SU-DHL-6 (cell line): ENCODE data around the gene GNAQ.

Experiments
- H2AFZ ChIP-seq: fragments of 200-600 bp; sonication (generic); 2 replicates; pipeline ENCODE4 v1.6.1; 2014; ENCODE audit warnings: low read depth, mild to moderate bottlenecking, moderate library complexity, mixed read lengths, antibody characterized with exemption, low read length; ENCODE audit not compliant: severe bottlenecking
- H3F3A ChIP-seq: fragments of 200-600 bp; shearing (Covaris generic); 2 replicates; pipeline ENCODE4 v1.6.0; 2016; ENCODE audit warnings: antibody characterized with exemption, mild to moderate bottlenecking; ENCODE audit not compliant: insufficient read depth
- H3K27ac ChIP-seq: fragments of 200-600 bp; sonication (generic); 2 replicates; pipeline ENCODE4 v1.5.1; 2016; ENCODE audit warnings: low read depth, mild to moderate bottlenecking, low read length, moderate library complexity, mixed read lengths
- H3K27me3 ChIP-seq: fragments of 200-600 bp; sonication (generic), shearing (Covaris generic); 2 replicates; pipeline ENCODE4 v1.6.0; 2014; ENCODE audit warnings: mild to moderate bottlenecking, low read length
- H3K36me3 ChIP-seq: fragments of 200-600 bp; sonication (generic); 2 replicates; pipeline ENCODE4 v1.6.1; 2014; ENCODE audit warnings: mild to moderate bottlenecking, low read length, mixed read lengths
- H3K4me2 ChIP-seq: fragments of 300-600, 200-600 bp; shearing (Covaris generic), sonication (generic); 2 replicates; pipeline ENCODE4 v1.6.0; 2014; ENCODE audit warnings: low read length, low read depth, mild to moderate bottlenecking; ENCODE audit not compliant: poor library complexity, severe bottlenecking
- H3K4me3 ChIP-seq: fragments of 200-600 bp; sonication (generic); 2 replicates; pipeline ENCODE4 v1.5.1; 2014; ENCODE audit warnings: antibody characterized with exemption, low read length, mild to moderate bottlenecking, mixed read lengths; ENCODE audit not compliant: insufficient read depth, poor library complexity, severe bottlenecking
- H3K79me2 ChIP-seq: fragments of 200-600 bp; sonication (generic); 2 replicates; pipeline ENCODE4 v1.6.1; 2014; ENCODE audit warnings: mild to moderate bottlenecking, low read length, moderate library complexity; ENCODE audit not compliant: insufficient read depth
- H3K9ac ChIP-seq: fragments of 200-600 bp; sonication (generic); 2 replicates; pipeline ENCODE4 v1.7.0; 2014; ENCODE audit warnings: mild to moderate bottlenecking, low read length
- H3K9me2 ChIP-seq: fragments of 200-600 bp; sonication (generic); replicated peaks from 2 replicates; pipeline ENCODE4 v1.6.1; 2014; ENCODE audit warnings: low read length; ENCODE audit not compliant: insufficient read depth
- H3K9me3 ChIP-seq: fragments of 200-600 bp; sonication (generic); 2 replicates; pipeline ENCODE4 v1.6.1; 2014; ENCODE audit warnings: low read length, mixed read lengths; ENCODE audit not compliant: insufficient read depth
- H4K20me1 ChIP-seq: fragments of 200-600 bp; sonication (generic); 2 replicates; pipeline ENCODE4 v1.6.1; 2014; ENCODE audit warnings: low read depth, mild to moderate bottlenecking, antibody characterized with exemption, low read length, moderate library complexity, mixed read lengths
- EZH2phosphoT487 ChIP-seq: fragments of 200-600 bp; sonication (generic), shearing (Covaris generic); conservative IDR thresholded peaks from 2 replicates; pipeline ENCODE4 v1.6.1; 2018; ENCODE audit warnings: mild to moderate bottlenecking, antibody characterized with exemption, low read length, moderate library complexity, mixed read lengths
- TF ChIP-seq, protein P1 (sequence below): fragments of 200-600 bp; sonication (generic); IDR thresholded peaks from one replicate; pipeline ENCODE4 v1.5.1; 2017; ENCODE audit warnings: antibody characterized with exemption, mild to moderate bottlenecking, low read length, moderate library complexity; ENCODE audit not compliant: insufficient read depth, poor library complexity, severe bottlenecking

Gene GNAQ

DNA sequence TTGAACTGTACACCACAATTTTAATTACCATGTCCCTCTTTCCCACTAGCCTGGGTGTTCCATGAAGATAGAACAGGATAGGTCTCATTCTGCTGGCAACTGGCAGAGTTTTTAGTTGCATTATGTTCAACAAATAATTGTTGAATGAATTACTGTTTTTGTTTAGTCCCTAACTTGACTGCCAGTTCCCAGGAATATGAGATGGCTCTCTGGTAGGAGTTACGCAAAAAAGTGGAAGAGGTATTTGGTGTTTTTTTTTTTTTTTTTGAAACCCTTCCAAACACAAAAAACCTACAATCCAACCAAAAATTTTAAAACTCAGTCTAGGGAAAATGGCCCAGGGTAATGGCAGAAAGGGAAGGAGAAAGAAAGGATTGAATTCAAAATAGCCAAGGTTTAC lies 153.6 kb downstream of the GNAQ start:
- H2AFZ ChIP-seq: no peak overlapping the region
- H3K4me2 ChIP-seq: no peak overlapping the region
- no peak overlapping the region for H3K4me3 ChIP-seq
- no peaks in the 10 kb centered on the region for H4K20me1 ChIP-seq
- H3K36me3 ChIP-seq: no peaks in the 10 kb centered on the region
- H3K9ac ChIP-seq: no peak overlapping the region
- TF ChIP-seq, protein P1, sequence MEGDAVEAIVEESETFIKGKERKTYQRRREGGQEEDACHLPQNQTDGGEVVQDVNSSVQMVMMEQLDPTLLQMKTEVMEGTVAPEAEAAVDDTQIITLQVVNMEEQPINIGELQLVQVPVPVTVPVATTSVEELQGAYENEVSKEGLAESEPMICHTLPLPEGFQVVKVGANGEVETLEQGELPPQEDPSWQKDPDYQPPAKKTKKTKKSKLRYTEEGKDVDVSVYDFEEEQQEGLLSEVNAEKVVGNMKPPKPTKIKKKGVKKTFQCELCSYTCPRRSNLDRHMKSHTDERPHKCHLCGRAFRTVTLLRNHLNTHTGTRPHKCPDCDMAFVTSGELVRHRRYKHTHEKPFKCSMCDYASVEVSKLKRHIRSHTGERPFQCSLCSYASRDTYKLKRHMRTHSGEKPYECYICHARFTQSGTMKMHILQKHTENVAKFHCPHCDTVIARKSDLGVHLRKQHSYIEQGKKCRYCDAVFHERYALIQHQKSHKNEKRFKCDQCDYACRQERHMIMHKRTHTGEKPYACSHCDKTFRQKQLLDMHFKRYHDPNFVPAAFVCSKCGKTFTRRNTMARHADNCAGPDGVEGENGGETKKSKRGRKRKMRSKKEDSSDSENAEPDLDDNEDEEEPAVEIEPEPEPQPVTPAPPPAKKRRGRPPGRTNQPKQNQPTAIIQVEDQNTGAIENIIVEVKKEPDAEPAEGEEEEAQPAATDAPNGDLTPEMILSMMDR: no peak
- TF ChIP-seq EZH2phosphoT487: no peak
- no peaks in the 10 kb centered on the region for H3K79me2 ChIP-seq
- H3K27me3 ChIP-seq: no peaks in the 10 kb centered on the region
- H3K27ac ChIP-seq: no peak overlapping the region
- H3F3A ChIP-seq: no peaks in the 10 kb centered on the region
- no peaks in the 10 kb centered on the region for H3K9me3 ChIP-seq
- no peaks in the 10 kb centered on the region for H3K9me2 ChIP-seq

DNA sequence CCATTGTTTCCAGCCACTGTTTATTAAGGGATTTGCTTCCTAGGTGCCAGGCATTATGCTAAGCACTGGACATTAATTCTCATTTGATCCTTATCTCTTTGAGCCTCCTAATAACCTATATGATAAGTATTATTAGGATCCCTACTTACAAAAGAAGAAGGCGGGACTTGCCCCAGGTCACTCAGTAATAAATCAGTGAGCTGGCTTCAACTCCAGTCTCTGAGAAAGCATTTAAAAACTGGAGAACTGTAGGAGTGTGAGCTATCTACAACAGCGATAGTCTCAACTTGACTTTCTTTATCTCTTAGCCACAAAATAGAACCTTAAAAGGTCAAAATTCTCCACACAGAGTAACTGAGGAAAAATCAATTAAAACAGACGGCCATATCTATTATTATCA lies 155.0 kb downstream of the GNAQ start:
- TF ChIP-seq EZH2phosphoT487: no peak
- H3K4me3 ChIP-seq: no peak overlapping the region
- H3F3A ChIP-seq: no peaks in the 10 kb centered on the region
- H2AFZ ChIP-seq: no peak overlapping the region
- H3K4me2 ChIP-seq: no peak overlapping the region
- no peaks in the 10 kb centered on the region for H3K9me3 ChIP-seq
- no peaks in the 10 kb centered on the region for H3K9me2 ChIP-seq
- no peaks in the 10 kb centered on the region for H4K20me1 ChIP-seq
- H3K27ac ChIP-seq: no peak overlapping the region
- no peaks in the 10 kb centered on the region for H3K36me3 ChIP-seq
- no peaks in the 10 kb centered on the region for H3K79me2 ChIP-seq
- H3K27me3 ChIP-seq: no peaks in the 10 kb centered on the region
- no peak overlapping the region for H3K9ac ChIP-seq

DNA sequence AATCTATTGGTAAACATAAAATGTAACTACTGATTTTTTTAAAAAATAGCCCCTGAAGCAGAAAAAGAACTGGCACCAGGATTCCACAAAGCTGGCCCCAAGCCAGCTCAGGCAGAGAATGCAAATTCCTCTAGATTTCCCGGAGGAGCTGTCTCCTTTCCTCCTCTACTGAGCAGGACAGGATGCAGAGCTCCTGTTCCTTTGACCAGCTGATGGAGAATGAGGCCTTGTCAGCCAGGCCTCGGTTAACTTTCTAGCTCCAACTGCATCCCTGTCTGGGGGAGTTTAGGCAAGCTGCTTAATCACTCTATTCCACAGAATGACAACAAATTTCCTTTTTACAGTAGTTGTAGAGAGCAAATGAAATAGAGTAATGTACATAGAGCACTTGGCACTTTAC lies 155.5 kb downstream of the GNAQ start:
- no peaks in the 10 kb centered on the region for H4K20me1 ChIP-seq
- no peak overlapping the region for H3K27ac ChIP-seq
- H3K9me2 ChIP-seq: no peaks in the 10 kb centered on the region
- no peaks in the 10 kb centered on the region for H3K79me2 ChIP-seq
- no peaks in the 10 kb centered on the region for H3F3A ChIP-seq
- TF ChIP-seq, protein P1: no peak
- TF ChIP-seq EZH2phosphoT487: no peak
- no peak overlapping the region for H3K4me2 ChIP-seq
- H3K9ac ChIP-seq: no peak overlapping the region
- H3K36me3 ChIP-seq: no peaks in the 10 kb centered on the region
- no peaks in the 10 kb centered on the region for H3K9me3 ChIP-seq
- no peak overlapping the region for H3K4me3 ChIP-seq
- no peak overlapping the region for H2AFZ ChIP-seq
- H3K27me3 ChIP-seq: no peaks in the 10 kb centered on the region

DNA sequence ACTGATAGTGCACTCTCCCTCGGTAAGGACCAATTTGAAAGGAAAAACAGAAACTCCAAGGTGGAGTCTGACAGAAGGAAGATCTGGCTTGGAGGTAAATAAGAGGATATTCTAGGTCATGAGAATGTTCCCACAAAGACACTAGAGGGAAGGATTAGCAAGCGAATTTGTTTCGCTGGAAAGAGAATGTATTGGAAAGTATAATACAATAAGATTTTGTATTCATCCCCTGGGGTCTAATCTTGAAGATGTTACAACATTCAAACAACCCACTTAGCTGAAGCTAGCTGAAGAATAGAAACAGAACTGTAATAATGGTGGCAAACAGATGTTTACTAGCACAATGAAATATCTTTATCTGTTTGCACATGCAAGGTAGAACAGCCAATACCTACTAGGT lies 158.7 kb downstream of the GNAQ start:
- Histone ChIP-seq H3K4me3 (no peak overlapping the region), H3K9ac (no peak overlapping the region), H3K9me2 (no peaks in the 10 kb centered on the region), H3F3A (no peaks in the 10 kb centered on the region), H4K20me1 (no peaks in the 10 kb centered on the region), H3K36me3 (no peaks in the 10 kb centered on the region), H3K9me3 (no peaks in the 10 kb centered on the region), H3K4me2 (no peak overlapping the region), H3K27me3 (no peaks in the 10 kb centered on the region; the same call in 1 of the 2 replicates), H3K27ac (no peak overlapping the region), H2AFZ (no peak overlapping the region), H3K79me2 (no peaks in the 10 kb centered on the region)
- TF ChIP-seq, protein P1: no peak
- no peak for TF ChIP-seq EZH2phosphoT487
